Thoracic aorta (tissue), 2 donors: ENCODE data around the gene MVK. TPM values are rescaled to one million over a fixed set of nuclear protein-coding genes. Genes with fewer than 3 reads are reported as not detected.

Source experiments
- ATAC-seq: fragments of 150-250 bp; one replicate; pipeline ENCODE4 v1.8.0; 2017; ENCODE audit warnings: low read depth; ENCODE audit not compliant: insufficient number of reproducible peaks, low FRiP score
- DNase-seq: peaks from one replicate; pipeline ENCODE4 v3.0.0-alpha.2; 2020; ENCODE audit warnings: low spot score
- H3K27ac ChIP-seq, 2 donors: fragments of 200-600 bp; sonication (generic); 1 replicate in 1 of 2; 2 replicates in 1 of 2; pipeline ENCODE4 v1.5.1; 2016; ENCODE audit warnings: mild to moderate bottlenecking in 2 of 2, moderate library complexity in 2 of 2
- H3K27me3 ChIP-seq: fragments of 200-600 bp; sonication (generic); replicated peaks from 2 replicates; pipeline ENCODE4 v1.6.0; 2016; ENCODE audit warnings: mild to moderate bottlenecking; ENCODE audit not compliant: insufficient read depth
- H3K36me3 ChIP-seq: fragments of 200-600 bp; sonication (generic); one replicate; pipeline ENCODE4 v1.5.1; 2016
- H3K4me1 ChIP-seq, 2 donors: fragments of 200-600 bp; sonication (generic); 1 replicate in 1 of 2; 2 replicates in 1 of 2; pipeline versions ENCODE4 v1.5.1 to v1.6.0; 2016; ENCODE audit warnings: low read depth in 2 of 2, mild to moderate bottlenecking in 1 of 2; ENCODE audit not compliant: control insufficient read depth in 1 of 2
- H3K4me3 ChIP-seq: fragments of 200-600 bp; sonication (generic); 2 replicates; pipeline ENCODE4 v1.5.1; 2016; ENCODE audit warnings: mild to moderate bottlenecking
- H3K9me3 ChIP-seq: fragments of 200-600 bp; sonication (generic); 2 replicates; pipeline ENCODE4 v1.5.1; 2016
- total RNA-seq, 2 donors: library from RNA; depleted of rRNA; stranded (reverse); fragments of >200 nt; gene quantifications; one replicate each; pipeline versions ENCODE4 v1.1.0 to v1.2.3, GENCODE V29; 2016
- TF ChIP-seq, protein P1 (sequence below): fragments of 200-600 bp; sonication (generic); IDR thresholded peaks from one replicate; pipeline ENCODE4 v1.5.1; 2019; ENCODE audit warnings: antibody characterized with exemption

Gene MVK
- total RNA-seq, 2 donors from 2014 or later = 4.7 to 19.0 TPM

DNA sequence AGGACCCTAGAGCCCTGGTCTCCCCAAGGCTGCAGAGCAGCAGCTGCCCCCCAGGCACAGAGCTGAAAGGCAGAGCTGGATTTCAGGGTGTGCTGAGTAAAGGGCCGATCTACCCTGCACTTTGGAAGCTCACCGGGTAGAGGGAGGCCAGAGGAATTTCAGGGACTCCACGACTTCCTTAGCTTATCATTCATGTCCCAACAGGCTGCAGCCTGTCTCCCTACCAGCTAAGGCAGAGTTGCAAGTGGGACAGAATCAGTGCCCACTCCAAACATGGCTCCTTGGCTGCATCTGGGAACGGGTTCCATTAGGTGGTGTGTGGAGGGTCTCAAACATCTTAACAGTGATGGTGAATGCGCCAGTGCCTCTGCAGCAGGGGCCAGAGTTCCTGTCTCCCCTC is 27.8 kb upstream of the MVK start:
- H3K4me3 ChIP-seq = no peak overlapping the region
- TF ChIP-seq, protein P1, sequence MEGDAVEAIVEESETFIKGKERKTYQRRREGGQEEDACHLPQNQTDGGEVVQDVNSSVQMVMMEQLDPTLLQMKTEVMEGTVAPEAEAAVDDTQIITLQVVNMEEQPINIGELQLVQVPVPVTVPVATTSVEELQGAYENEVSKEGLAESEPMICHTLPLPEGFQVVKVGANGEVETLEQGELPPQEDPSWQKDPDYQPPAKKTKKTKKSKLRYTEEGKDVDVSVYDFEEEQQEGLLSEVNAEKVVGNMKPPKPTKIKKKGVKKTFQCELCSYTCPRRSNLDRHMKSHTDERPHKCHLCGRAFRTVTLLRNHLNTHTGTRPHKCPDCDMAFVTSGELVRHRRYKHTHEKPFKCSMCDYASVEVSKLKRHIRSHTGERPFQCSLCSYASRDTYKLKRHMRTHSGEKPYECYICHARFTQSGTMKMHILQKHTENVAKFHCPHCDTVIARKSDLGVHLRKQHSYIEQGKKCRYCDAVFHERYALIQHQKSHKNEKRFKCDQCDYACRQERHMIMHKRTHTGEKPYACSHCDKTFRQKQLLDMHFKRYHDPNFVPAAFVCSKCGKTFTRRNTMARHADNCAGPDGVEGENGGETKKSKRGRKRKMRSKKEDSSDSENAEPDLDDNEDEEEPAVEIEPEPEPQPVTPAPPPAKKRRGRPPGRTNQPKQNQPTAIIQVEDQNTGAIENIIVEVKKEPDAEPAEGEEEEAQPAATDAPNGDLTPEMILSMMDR = no peak
- H3K36me3 ChIP-seq = no peaks in the 10 kb centered on the region
- H3K27me3 ChIP-seq = no peaks in the 10 kb centered on the region
- ATAC-seq (no peak), DNase-seq (no peak)
- H3K27ac ChIP-seq = no peak overlapping the region
- no peaks in the 10 kb centered on the region for H3K9me3 ChIP-seq
- peaks cover 0 to 3% of the 10 kb centered on the region in 2 donors for H3K4me1 ChIP-seq

GRCh38 chr12:109547286-109547685 is 26.3 kb upstream of the MVK start:
- ATAC-seq = no peak
- H3K9me3 ChIP-seq = no peaks in the 10 kb centered on the region
- H3K4me3 ChIP-seq = no peak overlapping the region
- H3K27ac ChIP-seq = no peak overlapping the region
- DNase-seq = no peak
- no peaks in the 10 kb centered on the region for H3K36me3 ChIP-seq
- peaks cover 0 to 3% of the 10 kb centered on the region in 2 donors for H3K4me1 ChIP-seq
- no peaks in the 10 kb centered on the region for H3K27me3 ChIP-seq
- TF ChIP-seq, protein P1 = no peak

GRCh38 chr12:109548258-109548657 is 25.3 kb upstream of the MVK start:
- Histone ChIP-seq H3K36me3 (no peaks in the 10 kb centered on the region), H3K27me3 (no peaks in the 10 kb centered on the region), H3K4me3 (no peak overlapping the region), H3K4me1 (peaks cover 0 to 3% of the 10 kb centered on the region in 2 donors), H3K9me3 (no peaks in the 10 kb centered on the region), H3K27ac (no peak overlapping the region)
- DNase-seq (no peak), ATAC-seq (no peak)
- TF ChIP-seq, protein P1 = no peak

GRCh38 chr12:109549613-109550270 is 23.9 kb upstream of the MVK start:
- TF ChIP-seq, protein P1 = no peak
- no peaks in the 10 kb centered on the region for H3K36me3 ChIP-seq
- DNase-seq (no peak), ATAC-seq (no peak)
- H3K4me3 ChIP-seq = no peak overlapping the region
- no peak overlapping the region for H3K27ac ChIP-seq
- peaks cover 0 to 3% of the 10 kb centered on the region in 2 donors for H3K4me1 ChIP-seq
- H3K9me3 ChIP-seq = no peaks in the 10 kb centered on the region
- no peaks in the 10 kb centered on the region for H3K27me3 ChIP-seq

- Histone ChIP-seq H3K27ac (no peak overlapping the region), H3K4me3 (no peak overlapping the region), H3K36me3 (no peaks in the 10 kb centered on the region), H3K27me3 (no peaks in the 10 kb centered on the region), H3K9me3 (no peaks in the 10 kb centered on the region), H3K4me1 (no peaks in the 10 kb centered on the region)
- ATAC-seq = no peak
- TF ChIP-seq, protein P1 = no peak
- no peak for DNase-seq
Measured at GRCh38 chr12:109550281-109550680, 23.3 kb upstream of the MVK start.
